Left ventricle myocardium superior (tissue), 1 donor: ENCODE results near the gene RBM44. TPM values are rescaled to one million over a fixed set of nuclear protein-coding genes. Genes with fewer than 3 reads are reported as not detected.
"Not testable (repeated sequence)": the region's sequence is repeated elsewhere in the genome, so short reads cannot be mapped to it uniquely, and the experiment has no call there.

Experiments
- ATAC-seq: fragments of 200-7000 bp; cut with Tn5 transposase; one replicate; pipeline ENCODE4 v1.9.1; 2020; ENCODE audit warnings: mild to moderate bottlenecking, moderate library complexity
- DNase-seq: peaks from one replicate; pipeline ENCODE4 v3.0.0-alpha.2; 2020
- intact Hi-C: fragments of 100-400 bp; cut with micrococcal nuclease; formaldehyde crosslinking; loops from one replicate; pipeline ENCODE4 v1.11.0; 2022
- long read RNA-seq: library from polyadenylated mRNA; unstranded; transcript quantifications from one replicate; pipeline ENCODE4 v2.0.0, GENCODE V29; 2021
- total RNA-seq: library from RNA; stranded (reverse); fragmentation: NEBNext Ultra II Directional; extraction: Animal tissue kit (Norgen Biotek cat#: 25700); gene quantifications from one replicate; pipeline ENCODE4 v1.2.1, GENCODE V29; 2021
- donor health status: DM: no; HTN: yes; CAD: no; lungs with severe emphysema.

Gene RBM44
- 0.32 TPM for total RNA-seq
- long read RNA-seq, partial matches to known transcripts = 0 of 1 reads
- long read RNA-seq, other reads (novel, unspliced or antisense) = 1 of 1 reads

- intact Hi-C loops = no loop called here
- ATAC-seq (no peak), DNase-seq (no peak)
Observed at GRCh38 chr2:237798236-237799059, at the start of gene RBM44. Gene RBM44 (plus strand): TSS chr2:237798779. CDS start chr2:237813610, 14,831 bp downstream.

DNA sequence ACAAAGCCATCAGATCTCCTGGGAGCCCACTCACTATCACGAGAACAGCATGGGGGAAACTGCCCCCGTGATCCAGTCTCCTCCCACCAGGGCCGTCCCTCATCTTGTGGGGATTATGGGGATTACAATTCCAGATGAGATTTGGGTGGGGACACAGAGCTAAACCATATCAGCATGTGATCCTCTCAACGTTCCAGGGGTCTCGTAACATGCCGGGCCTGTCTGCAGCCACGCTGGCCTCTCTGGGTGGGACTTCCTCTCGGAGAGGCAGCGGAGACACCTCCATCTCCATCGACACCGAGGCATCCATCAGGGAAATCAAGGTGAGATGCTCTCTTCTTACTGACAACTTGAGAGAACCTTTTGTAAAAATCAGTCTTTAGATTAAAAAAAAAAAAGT, 49.6 kb upstream of the RBM44 start:
- intact Hi-C loops = loop anchor here (5.0 kb wide), 1 partner anchor 77 kb away; no protein-coding TSS in a partner anchor
- DNase-seq (no peak), ATAC-seq (no peak)

- ATAC-seq = no peak
- intact Hi-C loops = loop anchor here (5.0 kb wide), 1 partner anchor 78 kb away; no protein-coding TSS in a partner anchor
- no peak for DNase-seq
Observed at GRCh38 chr2:237749961-237750360, 48.6 kb upstream of the RBM44 start.

DNA sequence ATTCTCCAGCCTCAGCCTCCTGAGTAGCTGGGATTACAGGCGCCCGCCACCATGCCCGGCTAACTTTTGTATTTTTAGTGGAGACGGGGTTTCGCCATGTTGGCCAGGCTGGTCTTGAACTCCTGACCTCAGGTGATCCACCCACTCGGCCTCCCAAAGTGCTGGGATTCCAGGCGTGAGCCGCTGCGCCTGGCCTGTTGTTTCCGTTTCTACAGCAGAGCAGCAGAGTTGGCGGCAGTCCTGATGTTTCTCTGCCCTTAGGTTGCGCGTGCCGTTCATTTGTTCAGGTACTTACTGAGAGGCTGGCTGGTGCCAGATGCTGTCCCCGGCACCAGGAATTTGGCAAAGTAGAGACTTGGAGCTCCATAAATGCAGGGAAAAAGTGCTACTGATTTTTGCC, 48.1 kb upstream of the RBM44 start:
- peak; percentile 67 for ATAC-seq
- DNase-seq = peak; percentile 62
- intact Hi-C loops = not testable (repeated sequence)

- DNase-seq (no peak), ATAC-seq (no peak)
- intact Hi-C loops = no loop called here
Observed at GRCh38 chr2:237752761-237753165, 45.8 kb upstream of the RBM44 start.

GRCh38 chr2:237754182-237754581, 44.4 kb upstream of the RBM44 start:
- intact Hi-C loops = no loop called here

DNA sequence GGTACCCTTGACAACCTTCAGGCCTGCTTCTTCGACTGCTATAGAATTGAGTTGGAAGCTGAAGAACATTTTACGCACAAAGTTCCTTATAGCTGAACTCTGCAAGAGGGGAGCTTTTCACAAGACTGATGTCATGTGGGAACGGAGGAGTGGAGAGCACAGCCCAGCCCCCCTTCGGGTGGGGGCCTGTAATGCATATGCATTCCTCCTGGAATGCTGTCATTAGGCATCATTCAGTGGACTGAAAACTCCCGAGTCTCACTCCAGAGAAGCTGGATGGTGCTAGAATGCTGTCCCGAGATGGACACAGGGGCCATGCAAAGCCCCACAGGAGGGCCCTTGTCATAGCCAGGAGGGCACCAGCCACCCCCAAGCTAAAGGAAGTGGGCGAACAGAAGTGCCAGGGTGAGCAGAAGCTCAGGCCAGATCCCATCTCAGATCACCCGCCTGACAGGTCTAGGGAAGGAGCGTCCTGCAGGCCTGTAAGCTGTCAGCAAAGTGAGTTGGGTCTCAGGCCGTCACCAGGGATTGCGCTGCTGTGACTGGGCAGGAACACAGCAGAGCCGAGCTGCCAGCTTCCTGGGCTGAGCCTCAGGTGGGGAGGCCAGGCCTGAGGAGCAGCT, 43.8 kb upstream of the RBM44 start:
- no peak for ATAC-seq
- no peak for DNase-seq
- intact Hi-C loops = no loop called here

More at GRCh38 chr2:237754182-237754581, 44.4 kb upstream of the RBM44 start:
- no peak for DNase-seq
- ATAC-seq = no peak

DNA sequence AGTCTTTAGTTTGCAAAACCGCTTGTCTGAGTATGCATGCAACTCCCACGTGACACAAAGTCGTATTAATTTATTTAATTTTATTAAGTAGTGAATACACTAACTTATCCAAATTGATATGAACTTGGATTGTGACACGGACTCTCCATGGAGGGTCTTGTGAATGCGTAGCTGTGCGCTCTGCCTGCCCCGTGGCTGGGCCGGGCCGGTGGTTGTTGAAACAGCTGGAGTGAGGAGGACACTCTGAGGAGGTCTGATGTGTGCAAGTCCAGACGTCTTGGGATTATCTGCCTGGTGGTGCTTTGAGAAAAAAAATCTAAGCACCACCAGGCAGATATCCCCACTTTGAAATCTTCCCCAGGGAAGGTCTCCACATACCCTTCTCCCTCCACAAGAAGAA, 41.0 kb upstream of the RBM44 start:
- intact Hi-C loops = no loop called here
- DNase-seq (no peak), ATAC-seq (no peak)

GRCh38 chr2:237758185-237758584, 40.4 kb upstream of the RBM44 start:
- intact Hi-C loops = no loop called here
- ATAC-seq (peak; percentile 46), DNase-seq (no peak)

GRCh38 chr2:237759176-237759575, 39.4 kb upstream of the RBM44 start:
- intact Hi-C loops = no loop called here
- no peak for DNase-seq
- ATAC-seq = no peak

- intact Hi-C loops = no loop called here
- ATAC-seq (no peak), DNase-seq (no peak)
Observed at GRCh38 chr2:237760506-237761502, 37.8 kb upstream of the RBM44 start.

- intact Hi-C loops, ATAC-seq, DNase-seq: not testable (repeated sequence)
Observed at GRCh38 chr2:237762291-237763182, 36.0 kb upstream of the RBM44 start.

DNA sequence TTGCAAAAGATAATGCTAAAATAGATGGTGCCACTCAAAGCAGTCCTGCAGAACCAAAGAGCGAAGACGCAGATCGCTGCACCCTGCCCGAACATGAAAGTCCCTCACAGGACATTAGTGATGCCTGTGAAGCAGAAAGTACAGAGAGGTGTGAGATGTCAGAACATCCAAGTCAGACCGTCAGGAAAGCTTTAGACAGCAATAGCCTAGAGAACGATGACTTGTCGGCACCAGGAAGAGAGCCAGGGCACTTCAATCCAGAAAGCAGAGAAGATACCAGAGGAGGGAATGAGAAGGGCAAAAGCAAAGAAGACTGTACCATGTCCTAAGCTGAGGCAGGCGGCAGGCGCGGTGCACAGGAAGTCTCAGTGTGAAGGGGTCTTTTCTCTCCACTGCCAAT, 34.8 kb upstream of the RBM44 start:
- intact Hi-C loops = no loop called here
- ATAC-seq (peak; percentile 83), DNase-seq (no peak)

GRCh38 chr2:237765122-237765521, 33.5 kb upstream of the RBM44 start:
- ATAC-seq, intact Hi-C loops, DNase-seq: not testable (repeated sequence)

DNA sequence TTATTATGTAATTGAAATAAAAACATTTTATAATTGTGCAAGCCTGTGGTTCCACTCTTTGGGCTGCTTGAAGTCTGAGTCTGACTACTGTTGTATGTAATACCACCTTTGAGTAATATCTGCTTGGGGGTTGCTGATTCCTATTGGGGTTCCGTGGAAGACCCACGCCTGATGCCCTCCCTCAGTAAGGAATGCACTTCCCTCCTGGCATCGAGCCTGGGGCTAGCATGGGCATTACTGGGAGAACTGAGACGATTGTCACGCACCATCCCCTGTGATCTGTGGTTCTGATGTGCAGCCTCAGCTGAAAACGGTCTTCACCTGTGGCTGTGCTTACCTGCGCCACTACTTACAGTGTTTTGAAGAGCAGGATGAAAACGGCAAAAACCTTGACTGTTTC, 32.7 kb upstream of the RBM44 start:
- DNase-seq (no peak), ATAC-seq (peak; percentile 28)
- intact Hi-C loops = no loop called here

DNA sequence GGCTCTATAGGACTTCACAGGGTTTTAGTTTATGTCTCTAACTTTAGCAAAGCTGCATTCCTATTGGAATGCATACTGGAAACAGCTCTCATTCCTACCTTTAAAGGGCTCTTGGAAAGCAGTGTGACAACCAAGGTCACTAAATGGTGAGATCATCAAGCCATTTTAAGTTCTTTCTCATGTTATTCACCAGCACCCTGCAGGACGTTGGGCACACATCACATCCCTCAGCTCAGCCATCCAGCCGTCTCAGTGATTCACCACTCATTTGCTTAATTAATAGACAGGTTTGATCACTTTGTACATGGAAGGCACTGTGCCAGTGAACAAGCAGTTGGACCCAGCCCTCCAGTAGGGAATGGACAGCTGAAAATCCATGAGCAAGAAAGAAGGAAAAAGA, 32.2 kb upstream of the RBM44 start:
- ATAC-seq = peak; percentile 56
- DNase-seq = no peak
- intact Hi-C loops = no loop called here

DNA sequence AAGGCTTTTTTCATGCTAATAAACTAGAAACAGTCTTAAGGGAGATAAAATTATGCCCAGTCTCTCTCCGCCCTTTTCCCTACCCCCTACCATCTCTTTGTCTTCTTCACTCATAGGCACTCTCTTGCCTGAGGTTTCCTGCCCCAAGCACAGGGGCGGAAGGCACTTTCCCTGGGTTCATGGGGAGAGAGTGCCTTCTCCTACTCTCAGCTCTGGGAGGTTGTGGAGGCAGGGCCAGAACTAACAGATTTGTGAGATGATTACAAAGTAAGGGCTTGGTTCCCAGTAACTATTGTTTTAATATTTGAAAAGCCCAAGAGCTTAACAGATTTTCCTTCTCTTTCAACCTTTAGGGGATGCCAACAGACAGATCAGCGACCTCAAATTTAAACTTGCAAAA, 26.1 kb upstream of the RBM44 start:
- DNase-seq = no peak
- no peak for ATAC-seq
- intact Hi-C loops = no loop called here

GRCh38 chr2:237773826-237774225, 24.8 kb upstream of the RBM44 start:
- peak; percentile 68 for ATAC-seq
- intact Hi-C loops = no loop called here
- DNase-seq = no peak
